GM19025 (cell line): Measurements from ENCODE around the gene SLC38A7.
A peak's percentile ranks its signal among the peaks of the same experiment; 100 is the strongest.
"Not testable (repeated sequence)": the region's sequence is repeated elsewhere in the genome, so short reads cannot be mapped to it uniquely, and the experiment has no call there.

Experiments used
- ATAC-seq: cut with Tn5 transposase; IDR thresholded peaks from one replicate; pipeline ENCODE4 v1.9.1; 2021; ENCODE audit warnings: mild to moderate bottlenecking, low read depth, moderate library complexity; ENCODE audit not compliant: unreplicated experiment

Gene SLC38A7

GRCh38 chr16:58678716-58679115 is 5.9 kb downstream of the SLC38A7 start:
- no peak for ATAC-seq

- ATAC-seq, result no peak
Observed at GRCh38 chr16:58678269-58678668, 6.3 kb downstream of the SLC38A7 start.

DNA sequence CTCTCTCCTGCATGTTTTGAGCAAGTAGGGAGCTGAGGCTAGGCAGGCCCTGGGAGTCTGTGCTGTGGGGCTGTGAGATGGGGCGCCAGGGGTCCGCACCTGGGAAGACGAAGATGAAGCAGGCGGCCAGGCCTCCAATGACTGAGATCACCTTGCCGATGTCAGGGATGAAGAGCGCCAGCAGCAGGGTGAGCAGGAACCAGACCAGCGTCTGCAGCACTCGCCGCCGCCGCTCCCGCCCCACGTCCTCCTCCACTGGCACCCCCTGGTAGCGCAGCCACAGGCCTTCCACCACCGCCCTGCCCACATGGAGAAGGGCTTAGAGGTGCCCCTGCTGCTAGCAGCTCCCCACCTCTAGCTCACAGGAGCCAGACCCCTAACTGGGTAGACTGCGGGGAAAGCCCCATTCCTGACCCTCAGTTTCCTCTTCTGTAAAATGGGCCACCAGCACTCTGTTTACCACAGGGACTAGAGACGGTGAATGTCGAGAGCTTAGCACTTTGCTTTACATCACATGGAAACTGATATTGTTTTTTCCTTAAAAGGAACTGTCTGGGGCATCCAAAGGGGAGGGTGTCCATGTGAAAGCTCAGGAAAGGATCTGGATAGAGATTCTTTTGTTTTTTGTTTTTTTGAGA is 13.5 kb downstream of the SLC38A7 start:
- no peak for ATAC-seq

GRCh38 chr16:58670177-58670576 is 14.4 kb downstream of the SLC38A7 start:
- ATAC-seq, result no peak

DNA sequence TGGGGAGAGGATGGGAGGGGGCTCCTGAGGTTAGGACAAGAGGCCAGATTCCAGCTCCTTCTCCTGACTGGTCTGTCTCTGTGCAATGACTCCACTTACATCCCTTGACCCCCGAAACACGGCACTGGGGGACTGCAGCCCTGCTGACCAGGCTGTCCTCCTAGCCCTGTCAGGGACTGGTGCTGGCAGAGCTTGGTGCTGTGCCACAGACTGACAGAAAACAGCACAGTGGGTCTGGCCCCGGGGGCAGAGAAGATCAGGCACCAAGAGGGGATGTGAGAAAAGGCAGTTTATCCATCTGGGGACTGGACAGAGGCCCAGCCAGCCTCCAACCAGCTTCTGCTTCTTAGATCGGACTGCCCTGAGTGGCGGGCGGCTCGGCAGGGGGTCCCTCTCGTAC is 19.4 kb downstream of the SLC38A7 start:
- ATAC-seq, result no peak

DNA sequence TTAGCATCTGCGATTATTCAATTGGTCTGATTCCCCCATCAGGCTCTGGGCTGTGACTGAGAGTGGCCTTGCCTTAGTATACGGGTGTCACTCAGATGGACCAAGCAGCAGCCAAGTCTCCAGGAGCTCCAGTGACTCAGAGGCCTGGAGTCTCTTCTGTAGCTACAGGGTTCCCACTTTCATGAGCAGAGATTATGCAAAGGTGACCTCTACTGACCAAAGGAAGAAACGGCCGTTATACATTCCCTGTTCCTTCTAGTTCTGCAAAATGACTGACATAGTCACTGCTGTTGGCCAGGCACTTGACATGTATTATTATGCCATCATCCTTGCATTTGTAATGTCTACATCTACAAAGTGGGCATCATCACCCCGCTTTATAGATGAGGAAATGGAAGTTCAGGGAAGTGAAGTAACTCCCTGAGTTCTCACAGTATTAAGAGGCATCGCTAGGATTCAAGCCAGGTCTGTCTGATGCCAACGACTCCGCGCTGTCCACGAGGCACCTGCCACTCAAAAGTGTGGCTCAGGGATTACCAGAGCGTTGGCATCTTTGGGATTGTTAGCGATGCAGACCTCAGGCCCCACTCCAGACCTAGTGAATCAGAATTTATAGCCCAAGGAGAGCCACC is 23.3 kb downstream of the SLC38A7 start:
- ATAC-seq, result peak; percentile 91

DNA sequence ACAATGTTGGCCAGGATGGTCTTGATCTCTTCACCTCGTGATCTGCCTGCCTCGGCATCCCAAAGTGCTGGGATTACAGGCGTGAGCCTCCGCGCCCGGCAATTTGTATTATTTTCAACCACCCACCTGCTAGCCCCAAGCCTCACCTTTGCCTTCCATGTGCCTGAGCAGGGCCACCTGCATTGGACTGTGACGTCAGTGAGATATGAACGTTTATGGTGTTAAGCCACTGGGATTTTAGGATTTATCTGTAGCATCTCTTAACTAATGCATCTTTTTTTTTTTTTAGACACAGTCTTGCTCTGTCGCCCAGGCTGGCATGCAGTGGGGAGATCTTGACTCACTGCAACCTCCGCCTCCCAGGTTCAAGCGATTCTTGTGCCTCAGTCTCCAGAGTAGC is 24.7 kb downstream of the SLC38A7 start:
- not testable (repeated sequence) for ATAC-seq

- no peak for ATAC-seq
Observed at GRCh38 chr16:58658796-58659211, 25.8 kb downstream of the SLC38A7 start.

DNA sequence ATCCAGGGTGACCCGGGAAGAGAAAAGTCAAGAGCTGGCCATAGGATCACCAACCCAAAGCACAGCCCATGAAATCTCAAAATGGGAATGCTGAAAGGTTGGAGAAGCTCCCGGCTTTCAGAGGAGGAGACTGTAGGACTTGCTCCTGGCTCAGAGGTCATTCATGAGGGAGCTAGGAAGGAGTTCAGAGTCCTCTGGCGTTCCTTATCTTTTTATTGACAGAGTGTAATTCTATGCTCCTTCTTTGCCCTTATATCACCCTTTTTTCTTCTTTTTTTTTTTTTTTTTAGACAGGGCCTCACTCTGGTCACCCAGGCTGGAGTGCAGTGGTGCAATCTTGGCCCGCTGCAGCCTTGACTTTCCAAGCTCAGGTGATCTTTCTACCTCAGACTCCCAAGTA is 27.7 kb downstream of the SLC38A7 start:
- no peak for ATAC-seq

DNA sequence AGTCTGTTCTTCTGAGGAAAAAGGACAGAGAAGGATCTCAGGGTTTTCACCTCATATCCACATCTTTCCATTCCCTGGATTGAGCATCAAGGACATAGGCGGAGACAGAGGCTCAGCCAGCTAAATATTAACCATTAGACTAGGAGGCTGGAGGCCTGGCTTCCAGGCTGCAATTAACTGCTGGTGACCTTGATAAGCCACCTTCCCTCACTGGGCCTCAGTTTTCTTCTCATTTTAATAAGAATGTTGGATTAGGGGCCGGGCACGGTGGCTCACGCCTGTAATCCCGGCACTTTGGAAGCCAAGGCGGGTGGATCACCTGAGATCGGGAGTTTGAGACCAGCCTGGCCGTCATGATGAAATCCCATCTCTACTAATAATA is 29.4 kb downstream of the SLC38A7 start:
- ATAC-seq, result no peak

GRCh38 chr16:58654560-58655214 is 29.9 kb downstream of the SLC38A7 start:
- ATAC-seq, result no peak

GRCh38 chr16:58652741-58653140 is 31.8 kb downstream of the SLC38A7 start:
- no peak for ATAC-seq

- no peak for ATAC-seq
Observed at GRCh38 chr16:58651965-58652348, 32.6 kb downstream of the SLC38A7 start.

DNA sequence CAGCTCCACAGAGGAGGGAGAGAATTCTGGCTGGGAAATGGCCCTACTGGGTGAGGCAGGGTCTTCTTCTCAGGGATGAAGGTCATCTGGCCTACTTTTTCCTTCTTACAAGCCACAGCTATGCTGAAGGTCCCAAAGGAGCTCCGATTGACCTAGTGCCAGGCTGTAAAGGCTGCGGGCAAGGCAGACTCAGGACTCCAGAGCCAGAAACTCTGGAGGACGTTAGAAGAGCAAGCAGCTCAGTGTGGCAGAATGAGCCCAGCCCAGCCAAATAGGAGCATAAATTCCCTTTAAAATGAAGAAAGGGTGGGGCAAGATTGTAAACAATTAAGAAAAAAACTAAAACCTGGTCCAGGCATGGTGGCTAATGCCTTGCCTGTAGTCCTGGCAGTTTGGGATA is 34.9 kb downstream of the SLC38A7 start:
- ATAC-seq, result no peak

DNA sequence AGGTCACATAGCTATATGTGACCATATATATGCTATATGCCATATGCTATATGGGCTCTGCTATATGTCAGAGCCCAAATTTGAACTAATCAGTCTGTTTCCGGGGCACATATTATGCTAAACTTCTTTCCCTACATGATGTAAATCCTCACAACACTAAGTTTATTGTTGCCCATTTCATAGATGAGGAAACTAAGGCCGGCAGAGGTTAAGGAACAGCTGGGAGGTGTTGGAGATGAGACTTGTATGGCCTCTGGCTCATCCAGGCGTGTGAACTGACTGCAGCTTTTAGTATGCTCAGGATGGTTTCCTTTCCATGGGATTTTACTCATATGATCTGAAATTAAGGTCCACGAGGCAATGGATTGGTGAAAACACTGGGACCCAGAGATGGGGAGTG is 37.5 kb downstream of the SLC38A7 start:
- no peak for ATAC-seq

GRCh38 chr16:58644765-58645487 is 39.6 kb downstream of the SLC38A7 start:
- no peak for ATAC-seq

- ATAC-seq, result no peak
Observed at GRCh38 chr16:58644108-58644507, 40.5 kb downstream of the SLC38A7 start.

GRCh38 chr16:58640949-58641348 is 43.6 kb downstream of the SLC38A7 start:
- no peak for ATAC-seq

GRCh38 chr16:58639836-58640235 is 44.7 kb downstream of the SLC38A7 start:
- ATAC-seq, result no peak

GRCh38 chr16:58639230-58639629 is 45.3 kb downstream of the SLC38A7 start:
- ATAC-seq, result no peak
